Measurements from ENCODE around the gene KARS1.

DNA sequence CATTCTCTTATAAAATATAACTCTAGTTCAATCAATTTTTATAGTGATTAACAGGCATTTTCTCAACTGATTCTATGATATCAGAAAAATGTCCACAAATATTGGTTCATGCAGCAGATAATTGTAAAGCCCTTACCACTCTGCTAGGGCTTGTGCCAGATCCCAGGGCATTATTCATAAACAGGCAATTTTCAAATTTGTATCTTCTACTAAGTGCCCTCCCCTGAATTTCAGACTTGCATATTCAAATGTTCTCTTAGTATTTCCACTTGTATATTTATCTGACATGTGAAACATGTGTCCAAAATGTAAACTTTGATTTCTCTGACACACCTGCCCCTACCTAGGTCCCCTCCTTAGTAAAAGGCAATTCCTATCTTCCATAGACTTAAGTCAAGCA is 20.0 kb upstream of the KARS1 start:
- TF ChIP-seq, protein P1, sequence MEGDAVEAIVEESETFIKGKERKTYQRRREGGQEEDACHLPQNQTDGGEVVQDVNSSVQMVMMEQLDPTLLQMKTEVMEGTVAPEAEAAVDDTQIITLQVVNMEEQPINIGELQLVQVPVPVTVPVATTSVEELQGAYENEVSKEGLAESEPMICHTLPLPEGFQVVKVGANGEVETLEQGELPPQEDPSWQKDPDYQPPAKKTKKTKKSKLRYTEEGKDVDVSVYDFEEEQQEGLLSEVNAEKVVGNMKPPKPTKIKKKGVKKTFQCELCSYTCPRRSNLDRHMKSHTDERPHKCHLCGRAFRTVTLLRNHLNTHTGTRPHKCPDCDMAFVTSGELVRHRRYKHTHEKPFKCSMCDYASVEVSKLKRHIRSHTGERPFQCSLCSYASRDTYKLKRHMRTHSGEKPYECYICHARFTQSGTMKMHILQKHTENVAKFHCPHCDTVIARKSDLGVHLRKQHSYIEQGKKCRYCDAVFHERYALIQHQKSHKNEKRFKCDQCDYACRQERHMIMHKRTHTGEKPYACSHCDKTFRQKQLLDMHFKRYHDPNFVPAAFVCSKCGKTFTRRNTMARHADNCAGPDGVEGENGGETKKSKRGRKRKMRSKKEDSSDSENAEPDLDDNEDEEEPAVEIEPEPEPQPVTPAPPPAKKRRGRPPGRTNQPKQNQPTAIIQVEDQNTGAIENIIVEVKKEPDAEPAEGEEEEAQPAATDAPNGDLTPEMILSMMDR (IDR thresholded peaks at IDR 0.05): no peak
- TF ChIP-seq POLR2A (IDR thresholded peaks at IDR 0.05): no peak

All from heart left ventricle (tissue), 13 donors.